Measurements from ENCODE around the gene MTRR.

The MTRR gene

GRCh38 chr5:7852988-7853387 lies 16.0 kb upstream of the MTRR start:
- Histone ChIP-seq H3K27me3 (ENCODE audit: insufficient read depth, poor library complexity, severe bottlenecking) (peaks cover 20% of the 10 kb centered on the region), H3K4me1 (ENCODE audit: insufficient read depth, poor library complexity, severe bottlenecking) (no peaks in the 10 kb centered on the region), H3K4me3 (ENCODE audit: severe bottlenecking) (no peak overlapping the region), H3K27ac (ENCODE audit: poor library complexity, severe bottlenecking) (no peak overlapping the region), H3K9me3 (ENCODE audit: severe bottlenecking) (no peaks in the 10 kb centered on the region), H3K36me3 (ENCODE audit: low read depth) (no peaks in the 10 kb centered on the region)
- no peak for DNase-seq (ENCODE audit: low spot score)
- no peak for TF ChIP-seq CTCF (IDR thresholded peaks at IDR 0.05; ENCODE audit: poor library complexity, severe bottlenecking)
- ATAC-seq (ENCODE audit: low read depth) = no peak

- Histone ChIP-seq H3K27me3 (ENCODE audit: insufficient read depth, poor library complexity, severe bottlenecking) (no peaks in the 10 kb centered on the region), H3K4me3 (ENCODE audit: severe bottlenecking) (no peak overlapping the region), H3K4me1 (ENCODE audit: insufficient read depth, poor library complexity, severe bottlenecking) (no peaks in the 10 kb centered on the region), H3K36me3 (ENCODE audit: low read depth) (peaks cover 22% of the 10 kb centered on the region), H3K9me3 (ENCODE audit: severe bottlenecking) (no peaks in the 10 kb centered on the region), H3K27ac (ENCODE audit: poor library complexity, severe bottlenecking) (no peak overlapping the region)
- DNase-seq (ENCODE audit: low spot score) = no peak
- ATAC-seq (ENCODE audit: low read depth) = no peak
- TF ChIP-seq CTCF (IDR thresholded peaks at IDR 0.05; ENCODE audit: poor library complexity, severe bottlenecking) = no peak
Measured at GRCh38 chr5:7855611-7856010, 13.3 kb upstream of the MTRR start.

GRCh38 chr5:7856855-7857254 lies 12.1 kb upstream of the MTRR start:
- Histone ChIP-seq H3K27ac (ENCODE audit: poor library complexity, severe bottlenecking) (no peak overlapping the region), H3K4me1 (ENCODE audit: insufficient read depth, poor library complexity, severe bottlenecking) (no peaks in the 10 kb centered on the region), H3K4me3 (ENCODE audit: severe bottlenecking) (no peak overlapping the region), H3K27me3 (ENCODE audit: insufficient read depth, poor library complexity, severe bottlenecking) (no peaks in the 10 kb centered on the region), H3K9me3 (ENCODE audit: severe bottlenecking) (no peaks in the 10 kb centered on the region), H3K36me3 (ENCODE audit: low read depth) (peaks cover 35% of the 10 kb centered on the region)
- no peak for DNase-seq (ENCODE audit: low spot score)
- TF ChIP-seq CTCF (IDR thresholded peaks at IDR 0.05; ENCODE audit: poor library complexity, severe bottlenecking) = peak; percentile 44
- ATAC-seq (ENCODE audit: low read depth) = peak; percentile 40; the same call in 2 of the 3 replicates

- no peak for DNase-seq (ENCODE audit: low spot score)
Measured at GRCh38 chr5:7857361-7857760, 11.6 kb upstream of the MTRR start.

More at GRCh38 chr5:7857361-7857760, 11.6 kb upstream of the MTRR start:
- no peak for TF ChIP-seq CTCF (IDR thresholded peaks at IDR 0.05; ENCODE audit: poor library complexity, severe bottlenecking)
- no peaks in the 10 kb centered on the region for H3K27me3 ChIP-seq (ENCODE audit: insufficient read depth, poor library complexity, severe bottlenecking)
- H3K4me1 ChIP-seq (ENCODE audit: insufficient read depth, poor library complexity, severe bottlenecking) = no peaks in the 10 kb centered on the region
- no peak overlapping the region for H3K27ac ChIP-seq (ENCODE audit: poor library complexity, severe bottlenecking)
- no peaks in the 10 kb centered on the region for H3K9me3 ChIP-seq (ENCODE audit: severe bottlenecking)
- peak; percentile 14; the same call in 1 of the 3 replicates for ATAC-seq (ENCODE audit: low read depth)
- H3K36me3 ChIP-seq (ENCODE audit: low read depth) = peaks cover 40% of the 10 kb centered on the region
- H3K4me3 ChIP-seq (ENCODE audit: severe bottlenecking) = no peak overlapping the region
